Measurements from ENCODE around the gene SLC45A2.

Gene SLC45A2

GRCh38 chr5:33992864-33993263, 8.4 kb upstream of the SLC45A2 start:
- DNase-seq (ENCODE audit: low read depth, low spot score) = no peak
- in situ Hi-C loops (cut with HindIII; ENCODE audit: low sequenced_read_pairs) = no loop called here
- no peak overlapping the region for H3K4me3 ChIP-seq (ENCODE audit: low read depth, low read length)
- no peak for TF ChIP-seq CTCF (IDR thresholded peaks at IDR 0.05; ENCODE audit: low read depth, low read length)

- no peak overlapping the region for H3K4me3 ChIP-seq (ENCODE audit: low read depth, low read length)
- TF ChIP-seq CTCF (IDR thresholded peaks at IDR 0.05; ENCODE audit: low read depth, low read length) = no peak
- DNase-seq (ENCODE audit: low read depth, low spot score) = no peak
- in situ Hi-C loops (cut with HindIII; ENCODE audit: low sequenced_read_pairs) = no loop called here
Measured at GRCh38 chr5:33985447-33985846, 954 bp upstream of the SLC45A2 start.

GRCh38 chr5:33984178-33984577, 315 bp downstream of the SLC45A2 start:
- in situ Hi-C loops (cut with HindIII; ENCODE audit: low sequenced_read_pairs) = no loop called here
- no peak overlapping the region for H3K4me3 ChIP-seq (ENCODE audit: low read depth, low read length)
- TF ChIP-seq CTCF (IDR thresholded peaks at IDR 0.05; ENCODE audit: low read depth, low read length) = no peak
- no peak for DNase-seq (ENCODE audit: low read depth, low spot score)

GRCh38 chr5:33981408-33982162, 2.9 kb downstream of the SLC45A2 start:
- in situ Hi-C loops (cut with HindIII; ENCODE audit: low sequenced_read_pairs) = no loop called here
- TF ChIP-seq CTCF (IDR thresholded peaks at IDR 0.05; ENCODE audit: low read depth, low read length) = no peak
- peak; percentile 40 for DNase-seq (ENCODE audit: low read depth, low spot score)
- H3K4me3 ChIP-seq (ENCODE audit: low read depth, low read length) = no peak overlapping the region

- DNase-seq (ENCODE audit: low read depth, low spot score) = no peak
Measured at GRCh38 chr5:33980030-33980429, 4.5 kb downstream of the SLC45A2 start.

GRCh38 chr5:33978306-33978705, 6.2 kb downstream of the SLC45A2 start:
- no peak overlapping the region for H3K4me3 ChIP-seq (ENCODE audit: low read depth, low read length)
- TF ChIP-seq CTCF (IDR thresholded peaks at IDR 0.05; ENCODE audit: low read depth, low read length) = no peak
- in situ Hi-C loops (cut with HindIII; ENCODE audit: low sequenced_read_pairs) = no loop called here
- no peak for DNase-seq (ENCODE audit: low read depth, low spot score)

More at GRCh38 chr5:33980030-33980429, 4.5 kb downstream of the SLC45A2 start:
- no peak for TF ChIP-seq CTCF (IDR thresholded peaks at IDR 0.05; ENCODE audit: low read depth, low read length)
- in situ Hi-C loops (cut with HindIII; ENCODE audit: low sequenced_read_pairs) = no loop called here
- H3K4me3 ChIP-seq (ENCODE audit: low read depth, low read length) = no peak overlapping the region
